GM19025 (cell line): ENCODE measurements around the gene STAT4.
"Not testable (repeated sequence)": the region's sequence is repeated elsewhere in the genome, so short reads cannot be mapped to it uniquely, and the experiment has no call there.

Experiments used
- ATAC-seq: cut with Tn5 transposase; IDR thresholded peaks from one replicate; pipeline ENCODE4 v1.9.1; 2021; ENCODE audit warnings: mild to moderate bottlenecking, low read depth, moderate library complexity; ENCODE audit not compliant: unreplicated experiment

The STAT4 gene

GRCh38 chr2:191001032-191001431 is 149.8 kb downstream of the STAT4 start:
- ATAC-seq = no peak

- no peak for ATAC-seq
These were observed 150.7 kb downstream of the STAT4 start for GRCh38 chr2:190999949-191000665.

- ATAC-seq = peak; percentile 29
These were observed 151.7 kb downstream of the STAT4 start for GRCh38 chr2:190999058-190999457.

- ATAC-seq = no peak
These were observed 153.2 kb downstream of the STAT4 start for GRCh38 chr2:190997526-190998113.

GRCh38 chr2:190996947-190997346 is 153.8 kb downstream of the STAT4 start:
- ATAC-seq = no peak

- ATAC-seq = no peak
These were observed 154.4 kb downstream of the STAT4 start for GRCh38 chr2:190996338-190996946.

GRCh38 chr2:190995315-190995714 is 155.5 kb downstream of the STAT4 start:
- ATAC-seq = not testable (repeated sequence)

- ATAC-seq = no peak
These were observed 156.6 kb downstream of the STAT4 start for GRCh38 chr2:190994148-190994547.

GRCh38 chr2:190993292-190993643 is 157.5 kb downstream of the STAT4 start:
- no peak for ATAC-seq

- ATAC-seq = no peak
These were observed 160.7 kb downstream of the STAT4 start for GRCh38 chr2:190990132-190990531.

GRCh38 chr2:190988910-190989309 is 161.9 kb downstream of the STAT4 start:
- ATAC-seq = no peak

- no peak for ATAC-seq
These were observed 162.9 kb downstream of the STAT4 start for GRCh38 chr2:190987938-190988337.

GRCh38 chr2:190987116-190987515 is 163.7 kb downstream of the STAT4 start:
- ATAC-seq = no peak

- ATAC-seq = no peak
These were observed 164.4 kb downstream of the STAT4 start for GRCh38 chr2:190986221-190986953.

- ATAC-seq = no peak
These were observed 166.2 kb downstream of the STAT4 start for GRCh38 chr2:190984595-190984994.

- no peak for ATAC-seq
These were observed 168.3 kb downstream of the STAT4 start for GRCh38 chr2:190982262-190983034.

GRCh38 chr2:190981733-190982132 is 169.1 kb downstream of the STAT4 start:
- ATAC-seq = no peak

- ATAC-seq = no peak
These were observed 169.5 kb downstream of the STAT4 start for GRCh38 chr2:190981333-190981732.

- ATAC-seq = no peak
These were observed 170.1 kb downstream of the STAT4 start for GRCh38 chr2:190980630-190981209.
